Measurements from ENCODE around the gene ZBTB2.
A peak's percentile ranks its signal among the peaks of the same experiment; 100 is the strongest.
"Not testable (repeated sequence)": the region's sequence is repeated elsewhere in the genome, so short reads cannot be mapped to it uniquely, and the experiment has no call there.

ZBTB2 gene

DNA sequence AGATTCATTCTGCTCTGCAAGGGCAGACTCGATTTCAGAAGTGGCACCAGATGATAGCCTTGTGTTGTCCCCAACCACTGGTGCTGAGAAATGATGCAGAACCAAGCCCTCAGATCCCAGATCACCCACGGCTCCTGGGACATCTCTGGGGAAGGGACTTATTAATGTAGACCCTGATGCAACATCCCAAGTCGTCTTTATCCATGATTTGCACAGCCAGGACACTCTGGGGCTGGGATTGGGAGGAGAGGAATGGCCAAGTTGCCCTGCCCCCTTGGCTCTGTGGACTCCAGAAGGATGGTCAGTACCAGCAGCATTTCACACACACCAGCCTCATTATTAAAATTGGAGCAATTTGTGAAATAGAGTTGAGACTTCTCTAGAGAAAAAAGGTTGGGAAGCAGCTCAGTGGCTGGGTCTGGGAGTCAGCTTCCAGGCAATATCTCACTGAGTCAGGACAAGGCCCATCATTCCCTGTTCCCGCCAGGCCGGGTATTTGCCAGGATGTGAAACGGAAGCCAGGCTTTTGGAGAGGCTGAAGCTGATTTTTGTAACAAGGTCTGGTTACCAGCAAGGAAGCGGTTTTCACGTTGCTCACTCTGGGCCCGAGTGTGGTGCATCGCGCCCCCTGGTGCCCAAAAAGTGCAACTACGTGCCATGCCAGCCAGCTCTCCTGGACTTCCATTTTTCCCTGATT, 67.4 kb downstream of the ZBTB2 start:
- peak; percentile 51 to 79 for DNase-seq
- no peak for TF ChIP-seq POLR2A (IDR thresholded peaks at IDR 0.05; ENCODE audit: low read length)
- TF ChIP-seq GATA1 (IDR thresholded peaks at IDR 0.05; ENCODE audit: low read depth, low read length) = no peak

DNA sequence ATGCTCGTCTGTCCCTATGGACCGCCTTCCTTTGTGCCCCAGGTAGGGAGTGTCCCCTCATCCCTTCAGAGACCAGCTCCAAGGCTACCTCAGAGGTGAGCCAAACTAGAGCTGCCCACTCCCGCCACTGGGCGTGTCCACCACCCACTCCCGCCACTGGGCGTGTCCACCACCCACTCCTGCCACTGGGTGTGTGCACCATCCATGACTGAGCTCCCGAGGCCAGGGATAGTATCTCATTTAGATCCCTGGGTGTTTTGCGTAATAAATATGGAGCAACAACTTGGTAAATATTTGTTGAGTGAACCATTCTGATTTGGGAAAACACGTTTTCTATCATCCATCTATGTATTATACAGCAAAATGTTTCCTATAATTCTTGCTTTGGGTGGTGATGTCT, 68.8 kb downstream of the ZBTB2 start:
- no peak for TF ChIP-seq GATA1 (IDR thresholded peaks at IDR 0.05; ENCODE audit: low read depth, low read length)
- TF ChIP-seq POLR2A (IDR thresholded peaks at IDR 0.05; ENCODE audit: low read length) = no peak
- DNase-seq = no peak

DNA sequence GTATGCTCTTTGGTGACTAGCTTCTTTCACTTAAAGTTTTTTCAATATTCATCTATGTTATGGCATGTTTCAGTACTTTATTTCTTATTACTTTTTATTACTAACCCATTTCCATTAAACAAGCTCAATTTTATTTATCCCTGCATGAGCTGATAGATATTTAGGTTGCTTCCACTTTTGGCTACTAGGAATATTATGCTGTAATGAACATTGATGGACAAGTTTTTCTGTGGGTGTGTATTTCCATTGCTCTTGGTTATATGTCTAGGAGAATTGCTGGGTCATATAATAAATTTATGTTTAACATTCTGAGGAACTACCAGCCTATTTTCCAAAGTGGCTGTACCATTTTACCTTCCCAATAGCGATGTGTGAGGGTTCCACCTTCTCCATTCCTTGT, 69.9 kb downstream of the ZBTB2 start:
- no peak for DNase-seq
- no peak for TF ChIP-seq POLR2A (IDR thresholded peaks at IDR 0.05; ENCODE audit: low read length)
- no peak for TF ChIP-seq GATA1 (IDR thresholded peaks at IDR 0.05; ENCODE audit: low read depth, low read length)

DNA sequence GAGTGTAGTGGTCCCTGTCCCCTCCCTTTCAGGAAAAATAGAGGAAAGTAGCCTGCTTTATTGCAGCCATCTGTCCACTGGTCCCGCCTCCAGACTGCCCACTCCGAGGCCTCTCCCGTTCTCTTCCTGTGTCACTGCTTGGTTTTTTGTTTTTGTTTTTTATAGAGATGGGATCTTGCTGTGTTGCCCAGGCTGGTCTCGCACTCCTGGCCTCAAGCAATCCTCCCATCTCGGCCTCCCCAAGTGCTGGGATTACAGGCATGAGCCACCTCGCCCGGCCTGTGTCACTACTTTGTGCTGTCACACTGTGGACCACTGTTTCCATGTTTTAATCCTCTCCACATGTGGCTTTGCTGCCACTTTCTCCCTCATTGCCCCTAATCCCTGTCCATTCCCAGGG, 71.2 kb downstream of the ZBTB2 start:
- TF ChIP-seq POLR2A (IDR thresholded peaks at IDR 0.05; ENCODE audit: low read length) (no peak), GATA1 (IDR thresholded peaks at IDR 0.05; ENCODE audit: low read depth, low read length) (no peak)
- DNase-seq = no peak

DNA sequence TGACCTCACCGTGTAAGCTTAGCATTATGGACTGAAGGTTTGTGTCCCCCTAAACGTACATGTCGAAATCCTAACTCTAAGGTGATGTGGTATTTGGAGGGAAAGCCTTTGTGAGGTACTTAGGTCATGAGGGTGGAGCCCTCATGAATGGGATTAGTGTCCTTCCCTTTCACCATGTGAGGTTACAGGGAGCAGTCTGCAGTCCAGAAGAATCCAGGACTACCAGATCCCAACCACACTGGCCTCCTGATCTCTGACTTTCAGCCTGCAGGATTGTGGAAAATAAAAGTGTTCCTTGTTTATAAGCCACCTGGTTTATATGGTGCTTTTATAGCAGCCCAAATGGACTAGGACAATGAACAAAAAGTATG, 73.4 kb downstream of the ZBTB2 start:
- no peak for DNase-seq
- TF ChIP-seq POLR2A (IDR thresholded peaks at IDR 0.05; ENCODE audit: low read length) (no peak), GATA1 (IDR thresholded peaks at IDR 0.05; ENCODE audit: low read depth, low read length) (no peak)

DNA sequence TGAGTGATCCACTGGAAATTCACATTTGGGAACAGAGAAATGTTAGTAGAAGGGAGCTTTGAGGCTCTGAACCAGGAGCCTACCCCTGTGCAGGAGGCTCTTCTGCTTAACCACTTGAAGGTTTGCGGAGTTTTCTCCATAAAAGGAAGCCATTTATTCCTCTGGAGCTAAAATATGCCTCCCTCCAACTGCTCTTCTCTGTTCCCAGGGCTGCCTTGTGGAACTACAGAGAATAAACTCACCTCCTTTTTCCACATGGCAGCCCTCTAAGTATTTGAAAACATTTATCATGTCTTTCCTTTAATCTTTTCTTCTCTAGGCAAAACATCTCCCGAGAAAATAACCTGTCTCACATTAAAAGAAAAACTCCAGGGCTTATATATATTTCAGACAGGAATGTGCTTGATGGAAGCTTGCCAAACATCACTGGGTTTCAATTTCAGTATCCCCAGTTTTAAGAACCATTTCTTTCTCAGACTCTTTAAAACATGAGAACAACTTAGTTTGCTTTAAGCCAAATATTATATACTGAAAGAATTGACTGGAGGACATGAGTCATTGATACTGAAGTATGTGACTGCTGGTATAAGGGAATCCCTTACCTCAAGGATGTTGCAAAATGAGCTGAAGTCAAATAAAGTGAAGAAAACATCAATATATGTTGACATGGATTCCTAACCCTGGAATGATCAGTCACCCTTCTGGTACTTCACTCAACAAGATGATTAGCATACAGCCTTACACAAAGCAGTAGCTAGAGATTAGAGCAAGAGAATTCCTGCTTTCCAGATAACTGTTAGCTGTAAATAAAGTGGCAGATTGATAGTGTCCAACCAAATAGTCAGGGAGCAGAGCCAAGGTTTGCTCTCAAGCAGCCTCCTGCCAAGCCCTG, 74.0 kb downstream of the ZBTB2 start:
- DNase-seq = no peak

DNA sequence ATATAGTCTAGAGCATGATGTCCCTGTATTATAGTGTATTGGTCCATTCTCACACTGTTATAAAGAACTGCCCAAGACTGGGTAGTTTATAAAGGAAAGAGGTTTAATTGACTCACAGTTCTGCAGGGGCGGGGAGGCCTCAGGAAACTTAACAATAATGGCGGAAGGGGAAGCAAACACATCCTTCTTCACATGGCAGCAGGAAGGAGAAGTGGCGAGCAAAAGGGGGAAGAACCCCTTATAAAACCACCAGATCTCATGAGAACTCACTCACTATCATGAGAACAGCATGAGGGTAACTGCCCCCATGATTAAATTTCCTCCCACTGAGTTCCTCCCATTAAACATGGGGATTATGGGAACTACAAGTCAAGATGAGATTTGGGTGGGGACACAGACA, 75.7 kb downstream of the ZBTB2 start:
- DNase-seq = not testable (repeated sequence)

More for the DNA sequence above, 74.0 kb downstream of the ZBTB2 start:
- TF ChIP-seq POLR2A (IDR thresholded peaks at IDR 0.05; ENCODE audit: low read length) = no peak
- no peak for TF ChIP-seq GATA1 (IDR thresholded peaks at IDR 0.05; ENCODE audit: low read depth, low read length)
